Smooth muscle cell (in vitro differentiated cells): ENCODE data around the gene XPO6. TPM values are rescaled to one million over a fixed set of nuclear protein-coding genes. Genes with fewer than 3 reads are reported as not detected.

ENCODE experiments used
- DNase-seq: peaks from one replicate; lab custom pipeline; 2025; ENCODE audit not compliant: unreplicated experiment; lab: John Stamatoyannopoulos, UW
- H2AFZ ChIP-seq: fragments of 200-600 bp; sonication (generic); 2 replicates; pipeline ENCODE4 v1.6.0; 2016; ENCODE audit warnings: antibody characterized with exemption, low read depth, mild to moderate bottlenecking
- H3F3A ChIP-seq: fragments of 200-600 bp; sonication (generic); 2 replicates; pipeline ENCODE4 v1.6.0; 2017; ENCODE audit warnings: antibody characterized with exemption, low read depth
- H3K27ac ChIP-seq: fragments of 200-600 bp; sonication (generic); 2 replicates; pipeline ENCODE4 v1.5.1; 2016; ENCODE audit warnings: low read depth, mild to moderate bottlenecking
- H3K27me3 ChIP-seq: fragments of 200-600 bp; sonication (generic); 2 replicates; pipeline ENCODE4 v1.6.1; 2016; ENCODE audit warnings: low read depth, mild to moderate bottlenecking
- H3K36me3 ChIP-seq: fragments of 200-600 bp; sonication (generic); 2 replicates; pipeline ENCODE4 v1.5.1; 2016; ENCODE audit warnings: low read depth
- H3K4me1 ChIP-seq: fragments of 200-600 bp; sonication (generic); 2 replicates; pipeline ENCODE4 v1.5.1; 2016; ENCODE audit warnings: low read depth
- H3K4me2 ChIP-seq: fragments of 200-600 bp; sonication (generic); 2 replicates; pipeline ENCODE4 v1.6.0; 2016; ENCODE audit warnings: mild to moderate bottlenecking
- H3K4me3 ChIP-seq: fragments of 200-600 bp; sonication (generic); 2 replicates; pipeline ENCODE4 v1.5.1; 2016; ENCODE audit warnings: mild to moderate bottlenecking
- H3K79me2 ChIP-seq: fragments of 200-600 bp; sonication (generic); 2 replicates; pipeline ENCODE4 v1.6.0; 2016; ENCODE audit warnings: low read depth, mild to moderate bottlenecking
- H3K9ac ChIP-seq: fragments of 200-600 bp; sonication (generic); 2 replicates; pipeline ENCODE4 v1.6.0; 2016; ENCODE audit warnings: low read depth
- H3K9me3 ChIP-seq: fragments of 200-600 bp; sonication (generic); replicated peaks from 2 replicates; pipeline ENCODE4 v1.5.1; 2016; ENCODE audit warnings: low read depth
- H4K20me1 ChIP-seq: fragments of 200-600 bp; sonication (generic); 2 replicates; pipeline ENCODE4 v1.6.0; 2016; ENCODE audit warnings: low read depth
- CTCF ChIP-seq: fragments of 200-600 bp; sonication (generic); IDR thresholded peaks from 2 replicates; pipeline ENCODE4 v1.5.1; 2017; ENCODE audit warnings: borderline replicate concordance, mild to moderate bottlenecking, antibody characterized with exemption; ENCODE audit not compliant: insufficient read depth, poor library complexity, severe bottlenecking
- WGBS: methylation state at CpG from one replicate; pipeline ENCODE4 v1.1.7; 2016; ENCODE audit warnings: low lambda C conversion rate; 5-methylcytosine and 5-hydroxymethylcytosine counted together
- polyA plus RNA-seq: library from polyadenylated mRNA; unstranded; fragments of >200 nt; fragmentation: Nextera tagmentation; extraction: Ambion mirVana; gene quantifications from 2 replicates; pipeline ENCODE4 v1.2.1, GENCODE V29; 2016
- total RNA-seq: library from RNA; depleted of rRNA; stranded (reverse); fragments of >200 nt; gene quantifications from 2 replicates; pipeline ENCODE4 v1.2.3, GENCODE V29; 2014

The XPO6 gene
- total and polyA plus RNA-seq, 2 experiments from 2014 or later, result 42.1 to 82.1 TPM

- Histone ChIP-seq H3K9ac (no peak overlapping the region), H3K4me3 (no peak overlapping the region), H2AFZ (no peak overlapping the region), H3K9me3 (no peaks in the 10 kb centered on the region), H3K27me3 (no peaks in the 10 kb centered on the region), H4K20me1 (peaks cover 100% of the 10 kb centered on the region), H3K36me3 (no peaks in the 10 kb centered on the region), H3F3A (peaks cover 10% of the 10 kb centered on the region), H3K4me1 (peaks cover 9% of the 10 kb centered on the region), H3K27ac (no peak overlapping the region), H3K4me2 (no peak overlapping the region), H3K79me2 (peaks cover 91% of the 10 kb centered on the region)
- no peak for TF ChIP-seq CTCF
- no peak for DNase-seq
- WGBS, result 94% methylated on average over 4 of the region's 4 CpGs
These were observed 27.8 kb downstream of the XPO6 start for GRCh38 chr16:28183930-28184329.

GRCh38 chr16:28183484-28183883 is 28.3 kb downstream of the XPO6 start:
- Histone ChIP-seq H4K20me1 (peaks cover 100% of the 10 kb centered on the region), H3K9ac (no peak overlapping the region), H3K79me2 (peaks cover 91% of the 10 kb centered on the region), H3K4me2 (no peak overlapping the region), H3K27me3 (no peaks in the 10 kb centered on the region), H3F3A (peaks cover 10% of the 10 kb centered on the region), H3K36me3 (no peaks in the 10 kb centered on the region), H3K4me3 (no peak overlapping the region), H3K9me3 (no peaks in the 10 kb centered on the region), H3K27ac (no peak overlapping the region), H2AFZ (no peak overlapping the region), H3K4me1 (peaks cover 9% of the 10 kb centered on the region)
- TF ChIP-seq CTCF, result no peak
- 94% methylated on average over 3 of the region's 3 CpGs for WGBS
- no peak for DNase-seq

- H3K36me3 ChIP-seq, result no peaks in the 10 kb centered on the region
- H3K9me3 ChIP-seq, result no peaks in the 10 kb centered on the region
- 96% methylated on average over 3 of the region's 3 CpGs for WGBS
- H3K79me2 ChIP-seq, result peaks cover 91% of the 10 kb centered on the region
- no peak for DNase-seq
- no peak for TF ChIP-seq CTCF
- peaks cover 10% of the 10 kb centered on the region for H3F3A ChIP-seq
- no peaks in the 10 kb centered on the region for H3K27me3 ChIP-seq
- peak overlapping the region; percentile 73 for H3K27ac ChIP-seq
- H3K4me2 ChIP-seq, result no peak overlapping the region
- no peak overlapping the region for H3K9ac ChIP-seq
- no peak overlapping the region for H2AFZ ChIP-seq
- peaks cover 9% of the 10 kb centered on the region for H3K4me1 ChIP-seq
- peaks cover 100% of the 10 kb centered on the region for H4K20me1 ChIP-seq
- no peak overlapping the region for H3K4me3 ChIP-seq
These were observed 29.0 kb downstream of the XPO6 start for GRCh38 chr16:28182801-28183200.

GRCh38 chr16:28182183-28182582 is 29.6 kb downstream of the XPO6 start:
- H3K27me3 ChIP-seq, result no peaks in the 10 kb centered on the region
- no peak for TF ChIP-seq CTCF
- no peak for DNase-seq
- H3K4me3 ChIP-seq, result no peak overlapping the region
- H3K27ac ChIP-seq, result peak overlapping the region; percentile 73
- no peak overlapping the region for H3K9ac ChIP-seq
- no peaks in the 10 kb centered on the region for H3K36me3 ChIP-seq
- H3K4me2 ChIP-seq, result no peak overlapping the region
- peaks cover 9% of the 10 kb centered on the region for H3K4me1 ChIP-seq
- 91% methylated on average over 7 of the region's 7 CpGs for WGBS
- no peak overlapping the region for H2AFZ ChIP-seq
- H3K9me3 ChIP-seq, result no peaks in the 10 kb centered on the region
- H4K20me1 ChIP-seq, result peaks cover 100% of the 10 kb centered on the region
- peaks cover 91% of the 10 kb centered on the region for H3K79me2 ChIP-seq
- H3F3A ChIP-seq, result peaks cover 10% of the 10 kb centered on the region
